Smooth muscle cell (in vitro differentiated cells): Measurements from ENCODE around the gene FRAT1. TPM values are rescaled to one million over a fixed set of nuclear protein-coding genes. Genes with fewer than 3 reads are reported as not detected.

Experiments
- DNase-seq: peaks from one replicate; lab custom pipeline; 2025; ENCODE audit not compliant: unreplicated experiment; lab: John Stamatoyannopoulos, UW
- H2AFZ ChIP-seq: fragments of 200-600 bp; sonication (generic); 2 replicates; pipeline ENCODE4 v1.6.0; 2016; ENCODE audit warnings: antibody characterized with exemption, low read depth, mild to moderate bottlenecking
- H3F3A ChIP-seq: fragments of 200-600 bp; sonication (generic); 2 replicates; pipeline ENCODE4 v1.6.0; 2017; ENCODE audit warnings: antibody characterized with exemption, low read depth
- H3K27ac ChIP-seq: fragments of 200-600 bp; sonication (generic); 2 replicates; pipeline ENCODE4 v1.5.1; 2016; ENCODE audit warnings: low read depth, mild to moderate bottlenecking
- H3K27me3 ChIP-seq: fragments of 200-600 bp; sonication (generic); 2 replicates; pipeline ENCODE4 v1.6.1; 2016; ENCODE audit warnings: low read depth, mild to moderate bottlenecking
- H3K36me3 ChIP-seq: fragments of 200-600 bp; sonication (generic); 2 replicates; pipeline ENCODE4 v1.5.1; 2016; ENCODE audit warnings: low read depth
- H3K4me1 ChIP-seq: fragments of 200-600 bp; sonication (generic); 2 replicates; pipeline ENCODE4 v1.5.1; 2016; ENCODE audit warnings: low read depth
- H3K4me2 ChIP-seq: fragments of 200-600 bp; sonication (generic); 2 replicates; pipeline ENCODE4 v1.6.0; 2016; ENCODE audit warnings: mild to moderate bottlenecking
- H3K4me3 ChIP-seq: fragments of 200-600 bp; sonication (generic); 2 replicates; pipeline ENCODE4 v1.5.1; 2016; ENCODE audit warnings: mild to moderate bottlenecking
- H3K79me2 ChIP-seq: fragments of 200-600 bp; sonication (generic); 2 replicates; pipeline ENCODE4 v1.6.0; 2016; ENCODE audit warnings: low read depth, mild to moderate bottlenecking
- H3K9ac ChIP-seq: fragments of 200-600 bp; sonication (generic); 2 replicates; pipeline ENCODE4 v1.6.0; 2016; ENCODE audit warnings: low read depth
- H3K9me3 ChIP-seq: fragments of 200-600 bp; sonication (generic); replicated peaks from 2 replicates; pipeline ENCODE4 v1.5.1; 2016; ENCODE audit warnings: low read depth
- H4K20me1 ChIP-seq: fragments of 200-600 bp; sonication (generic); 2 replicates; pipeline ENCODE4 v1.6.0; 2016; ENCODE audit warnings: low read depth
- CTCF ChIP-seq: fragments of 200-600 bp; sonication (generic); IDR thresholded peaks from 2 replicates; pipeline ENCODE4 v1.5.1; 2017; ENCODE audit warnings: borderline replicate concordance, mild to moderate bottlenecking, antibody characterized with exemption; ENCODE audit not compliant: insufficient read depth, poor library complexity, severe bottlenecking
- WGBS: methylation state at CpG from one replicate; pipeline ENCODE4 v1.1.7; 2016; ENCODE audit warnings: low lambda C conversion rate; 5-methylcytosine and 5-hydroxymethylcytosine counted together
- polyA plus RNA-seq: library from polyadenylated mRNA; unstranded; fragments of >200 nt; fragmentation: Nextera tagmentation; extraction: Ambion mirVana; gene quantifications from 2 replicates; pipeline ENCODE4 v1.2.1, GENCODE V29; 2016
- total RNA-seq: library from RNA; depleted of rRNA; stranded (reverse); fragments of >200 nt; gene quantifications from 2 replicates; pipeline ENCODE4 v1.2.3, GENCODE V29; 2014

FRAT1 gene
- total and polyA plus RNA-seq, 2 experiments from 2014 or later, result 0.58 to 1.3 TPM

GRCh38 chr10:97336006-97336405, 16.9 kb downstream of the FRAT1 start:
- Histone ChIP-seq H4K20me1 (no peaks in the 10 kb centered on the region), H3K4me2 (peak overlapping the region; percentile 87), H3K79me2 (peaks cover 11% of the 10 kb centered on the region), H3K9ac (no peak overlapping the region), H2AFZ (no peak overlapping the region), H3K4me1 (peaks cover 25% of the 10 kb centered on the region), H3K27me3 (peaks cover 6% of the 10 kb centered on the region), H3F3A (peaks cover 9% of the 10 kb centered on the region), H3K4me3 (no peak overlapping the region), H3K9me3 (no peaks in the 10 kb centered on the region), H3K36me3 (no peaks in the 10 kb centered on the region), H3K27ac (no peak overlapping the region)
- 48% methylated on average over 5 of the region's 5 CpGs for WGBS
- DNase-seq, result no peak
- no peak for TF ChIP-seq CTCF

GRCh38 chr10:97336446-97336845, 17.4 kb downstream of the FRAT1 start:
- Histone ChIP-seq H3K4me2 (peak overlapping the region; percentile 87), H3K9ac (no peak overlapping the region), H3K4me1 (peaks cover 25% of the 10 kb centered on the region), H4K20me1 (no peaks in the 10 kb centered on the region), H3K79me2 (peaks cover 7% of the 10 kb centered on the region), H3K27me3 (peaks cover 6% of the 10 kb centered on the region), H3K36me3 (no peaks in the 10 kb centered on the region), H3K9me3 (no peaks in the 10 kb centered on the region), H3F3A (peaks cover 9% of the 10 kb centered on the region), H3K4me3 (no peak overlapping the region), H3K27ac (no peak overlapping the region), H2AFZ (no peak overlapping the region)
- no peak for TF ChIP-seq CTCF
- DNase-seq, result no peak
- 20% methylated on average over 5 of the region's 5 CpGs for WGBS

- H3K27me3 ChIP-seq, result peaks cover 6% of the 10 kb centered on the region
- H3K9me3 ChIP-seq, result no peaks in the 10 kb centered on the region
- H3F3A ChIP-seq, result peaks cover 9% of the 10 kb centered on the region
- no peak overlapping the region for H3K27ac ChIP-seq
- no peak for DNase-seq
- no peaks in the 10 kb centered on the region for H3K79me2 ChIP-seq
- peak overlapping the region; percentile 87 for H3K4me2 ChIP-seq
- no peaks in the 10 kb centered on the region for H4K20me1 ChIP-seq
- peaks cover 18% of the 10 kb centered on the region for H3K4me1 ChIP-seq
- H3K9ac ChIP-seq, result no peak overlapping the region
- H2AFZ ChIP-seq, result peak overlapping the region; percentile 12
- no peak for TF ChIP-seq CTCF
- H3K36me3 ChIP-seq, result no peaks in the 10 kb centered on the region
- no peak overlapping the region for H3K4me3 ChIP-seq
- 5% methylated on average over 11 of the region's 11 CpGs for WGBS
Observed at GRCh38 chr10:97336942-97337831, 18.1 kb downstream of the FRAT1 start.
